Panc1 (cell line): ENCODE data around the gene ADCY1. TPM values are rescaled to one million over a fixed set of nuclear protein-coding genes. Genes with fewer than 3 reads are reported as not detected.

Experiments
- ATAC-seq: fragments of 200-7000 bp; cut with Tn5 transposase; 2 replicates; pipeline ENCODE4 v1.9.1; 2020; ENCODE audit warnings: mild to moderate bottlenecking, moderate library complexity
- BruUV-seq: library from RNA; stranded (reverse); fragments of 400-500 nt; replicated peaks from 2 replicates; lab custom pipeline; 2021; lab: Mats Ljungman, UMichigan
- CTCF ChIA-PET: fragments of 300-600 bp; sonication (Branson Sonifier 250); formaldehyde crosslinking; loops from one replicate; lab custom pipeline; 2022; ENCODE audit warnings: antibody characterized with exemption; lab: Charles Lee
- POLR2A ChIA-PET: fragments of 300-600 bp; sonication (Branson Sonifier 250); formaldehyde crosslinking; loops from one replicate; lab custom pipeline; 2022; ENCODE audit warnings: antibody characterized with exemption; lab: Charles Lee
- DNase-seq: peaks from one replicate; pipeline ENCODE4 v3.0.0-alpha.2; 2010; ENCODE audit warnings: low read depth, low spot score
- H3K27ac ChIP-seq: 2 replicates; pipeline ENCODE4 v1.5.1; 2011; ENCODE audit warnings: mild to moderate bottlenecking, low read length, inconsistent platforms
- H3K27me3 ChIP-seq: fragments of 200-500 bp; sonication (Bioruptor generic); 2 replicates; pipeline ENCODE4 v1.6.0; 2014; ENCODE audit warnings: low read length, inconsistent platforms; ENCODE audit not compliant: control insufficient read depth, insufficient read depth
- H3K36me3 ChIP-seq: fragments of 200-500 bp; sonication (Bioruptor generic); 2 replicates; pipeline ENCODE4 v1.5.1; 2014; ENCODE audit warnings: inconsistent platforms, mild to moderate bottlenecking, low read length, moderate library complexity; ENCODE audit not compliant: control insufficient read depth, insufficient read depth
- H3K4me1 ChIP-seq: 2 replicates; pipeline ENCODE4 v1.5.1; 2011; ENCODE audit warnings: inconsistent platforms, mild to moderate bottlenecking, low read length, moderate library complexity; ENCODE audit not compliant: control insufficient read depth, insufficient read depth
- H3K4me3 ChIP-seq, 2 experiments: 2 replicates each; pipeline ENCODE4 v1.5.1; 2011 to 2012; ENCODE audit warnings: low read depth in 2 of 2, low read length in 2 of 2, mild to moderate bottlenecking in 2 of 2, inconsistent platforms in 1 of 2, moderate library complexity in 1 of 2
- H3K9me3 ChIP-seq: fragments of 200-500 bp; sonication (Bioruptor generic); 2 replicates; pipeline ENCODE4 v1.5.1; 2014; ENCODE audit warnings: low read depth, mild to moderate bottlenecking, inconsistent platforms, low read length, moderate library complexity; ENCODE audit not compliant: control insufficient read depth, insufficient read depth
- POLR2AphosphoS5 ChIP-seq: IDR thresholded peaks from 2 replicates; pipeline ENCODE4 v1.6.1; 2012; ENCODE audit warnings: mild to moderate bottlenecking, low read depth, low read length, moderate library complexity
- SIN3A ChIP-seq: IDR thresholded peaks from 2 replicates; pipeline ENCODE4 v1.6.1; 2012; ENCODE audit warnings: low read depth, mild to moderate bottlenecking, low read length, moderate library complexity, borderline replicate concordance; ENCODE audit not compliant: insufficient read depth
- TCF7L2 ChIP-seq: IDR thresholded peaks from 2 replicates; pipeline ENCODE4 v1.6.1; 2011; ENCODE audit warnings: mild to moderate bottlenecking, low read depth, low read length, inconsistent platforms
- in situ Hi-C: cut with HindIII; loops from 2 replicates; pipeline ENCODE4 v1.10.0; 2016; ENCODE audit warnings: low sequenced_read_pairs, low pct_unique_long_range_greater_than_20kb
- intact Hi-C: fragments of 100-400 bp; cut with micrococcal nuclease; formaldehyde crosslinking; loops from one replicate; pipeline ENCODE4 v1.10.0; 2022; ENCODE audit not compliant: unreplicated experiment
- total RNA-seq: library from RNA; stranded (reverse); gene quantifications from one replicate; pipeline ENCODE4 v1.2.1, GENCODE V29; 2021; ENCODE audit not compliant: unreplicated experiment
- TF ChIP-seq, protein P1 (sequence below): fragments of 450-650 bp; IDR thresholded peaks from 2 replicates; pipeline ENCODE4 v1.5.1; 2017; ENCODE audit warnings: mild to moderate bottlenecking
- TF ChIP-seq, protein P2 (sequence below), 2 experiments: IDR thresholded peaks; 2 replicates each; pipeline ENCODE4 v1.6.1; 2011 to 2012; ENCODE audit warnings: low read depth in 2 of 2, control low read depth in 1 of 2, low read length in 1 of 2, mild to moderate bottlenecking in 1 of 2, moderate library complexity in 1 of 2; ENCODE audit not compliant: insufficient read depth in 1 of 2

The ADCY1 gene
- total RNA-seq, 1 experiment from 2014 or later, result 2.1 TPM

DNA sequence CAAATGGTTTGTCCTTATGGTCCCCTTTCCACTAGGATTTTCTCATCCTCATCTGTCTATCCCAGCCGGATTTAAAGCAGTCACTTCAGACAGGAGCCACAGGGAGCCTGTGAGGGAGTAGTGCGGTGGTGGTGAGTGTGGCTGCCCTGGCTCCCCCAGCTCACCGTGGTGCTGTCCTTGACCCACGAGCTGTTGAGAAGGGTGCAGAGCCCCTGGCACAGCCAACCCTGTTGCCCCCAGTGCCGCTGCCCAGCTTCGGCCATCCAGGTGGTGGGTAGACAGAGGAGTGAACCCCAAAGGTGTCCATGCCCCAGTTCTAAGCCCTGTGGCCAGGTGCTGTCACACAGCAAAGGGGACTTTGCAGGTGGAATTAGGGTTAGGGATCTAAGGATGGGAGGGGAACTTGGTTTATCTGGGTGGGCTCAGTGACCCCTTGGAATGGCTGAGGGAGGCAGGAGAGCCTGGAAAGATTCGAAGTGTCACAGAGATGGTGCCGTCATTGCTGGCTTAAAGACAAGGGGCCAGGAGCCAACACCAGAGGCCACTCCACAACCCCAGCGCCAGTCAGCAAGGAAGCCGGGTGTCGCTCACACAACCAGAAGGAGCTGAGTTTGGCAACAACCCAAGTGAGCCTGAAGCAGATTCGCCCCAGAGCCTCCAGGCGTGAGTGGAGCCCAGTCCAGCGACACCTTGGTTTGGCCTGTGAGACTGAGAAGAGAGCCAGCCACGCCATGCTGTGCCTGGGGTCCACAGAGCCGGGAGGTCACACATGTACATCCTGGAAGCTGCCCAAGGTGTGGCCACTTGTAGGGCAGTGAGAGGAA is 142.4 kb downstream of the ADCY1 start:
- POLR2A ChIA-PET, result no interaction called here
- H3K27me3 ChIP-seq, result no peaks in the 10 kb centered on the region

DNA sequence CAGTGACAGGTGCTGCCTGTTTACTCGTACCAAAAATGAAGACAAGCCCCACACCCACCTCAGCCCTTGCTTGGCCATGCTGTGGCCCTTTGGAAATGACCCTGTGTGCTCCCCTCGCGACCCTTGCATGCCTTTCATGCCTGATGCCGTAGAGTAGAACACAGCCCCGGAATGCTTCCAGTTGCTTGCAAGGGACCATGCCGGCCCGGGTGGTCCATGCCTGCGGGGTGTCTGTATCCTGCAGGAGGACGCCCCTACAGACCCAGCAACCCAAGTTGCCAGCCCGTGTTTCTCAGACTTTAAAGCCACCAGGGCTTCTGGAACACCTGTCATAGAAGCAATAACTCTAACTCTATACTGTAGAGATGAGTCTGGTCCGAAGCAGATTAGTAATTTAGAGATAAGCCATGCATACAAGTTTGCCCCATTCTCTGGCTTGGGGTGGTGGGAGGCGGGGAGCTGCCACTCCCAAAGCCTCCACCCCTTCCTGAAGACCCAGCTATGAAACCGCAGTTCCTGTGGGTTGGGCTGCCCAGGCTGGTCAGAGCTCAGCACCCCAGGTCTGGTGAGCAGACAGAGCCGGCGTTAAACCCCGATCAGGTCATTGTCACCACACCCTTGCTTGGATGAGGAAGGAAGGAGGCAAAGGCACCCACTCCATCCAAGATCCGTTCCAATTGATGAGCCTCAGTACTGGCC is 143.5 kb downstream of the ADCY1 start:
- CTCF ChIA-PET, result no interaction called here
- in situ Hi-C loops, result no loop called here

More for the DNA sequence above, 142.4 kb downstream of the ADCY1 start:
- ATAC-seq (no peak), DNase-seq (no peak)
- in situ Hi-C loops (no loop called here), intact Hi-C loops (no loop called here)
- CTCF ChIA-PET, result no interaction called here
- H3K4me3 ChIP-seq, result no peak overlapping the region
- no TSS peak for BruUV-seq
- H3K9me3 ChIP-seq, result no peaks in the 10 kb centered on the region
- H3K36me3 ChIP-seq, result no peaks in the 10 kb centered on the region
- H3K4me1 ChIP-seq, result no peaks in the 10 kb centered on the region
- TF ChIP-seq SIN3A (no peak), POLR2AphosphoS5 (no peak), TCF7L2 (no peak)
- TF ChIP-seq, protein P1, sequence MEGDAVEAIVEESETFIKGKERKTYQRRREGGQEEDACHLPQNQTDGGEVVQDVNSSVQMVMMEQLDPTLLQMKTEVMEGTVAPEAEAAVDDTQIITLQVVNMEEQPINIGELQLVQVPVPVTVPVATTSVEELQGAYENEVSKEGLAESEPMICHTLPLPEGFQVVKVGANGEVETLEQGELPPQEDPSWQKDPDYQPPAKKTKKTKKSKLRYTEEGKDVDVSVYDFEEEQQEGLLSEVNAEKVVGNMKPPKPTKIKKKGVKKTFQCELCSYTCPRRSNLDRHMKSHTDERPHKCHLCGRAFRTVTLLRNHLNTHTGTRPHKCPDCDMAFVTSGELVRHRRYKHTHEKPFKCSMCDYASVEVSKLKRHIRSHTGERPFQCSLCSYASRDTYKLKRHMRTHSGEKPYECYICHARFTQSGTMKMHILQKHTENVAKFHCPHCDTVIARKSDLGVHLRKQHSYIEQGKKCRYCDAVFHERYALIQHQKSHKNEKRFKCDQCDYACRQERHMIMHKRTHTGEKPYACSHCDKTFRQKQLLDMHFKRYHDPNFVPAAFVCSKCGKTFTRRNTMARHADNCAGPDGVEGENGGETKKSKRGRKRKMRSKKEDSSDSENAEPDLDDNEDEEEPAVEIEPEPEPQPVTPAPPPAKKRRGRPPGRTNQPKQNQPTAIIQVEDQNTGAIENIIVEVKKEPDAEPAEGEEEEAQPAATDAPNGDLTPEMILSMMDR, result no peak
- TF ChIP-seq, protein P2, sequence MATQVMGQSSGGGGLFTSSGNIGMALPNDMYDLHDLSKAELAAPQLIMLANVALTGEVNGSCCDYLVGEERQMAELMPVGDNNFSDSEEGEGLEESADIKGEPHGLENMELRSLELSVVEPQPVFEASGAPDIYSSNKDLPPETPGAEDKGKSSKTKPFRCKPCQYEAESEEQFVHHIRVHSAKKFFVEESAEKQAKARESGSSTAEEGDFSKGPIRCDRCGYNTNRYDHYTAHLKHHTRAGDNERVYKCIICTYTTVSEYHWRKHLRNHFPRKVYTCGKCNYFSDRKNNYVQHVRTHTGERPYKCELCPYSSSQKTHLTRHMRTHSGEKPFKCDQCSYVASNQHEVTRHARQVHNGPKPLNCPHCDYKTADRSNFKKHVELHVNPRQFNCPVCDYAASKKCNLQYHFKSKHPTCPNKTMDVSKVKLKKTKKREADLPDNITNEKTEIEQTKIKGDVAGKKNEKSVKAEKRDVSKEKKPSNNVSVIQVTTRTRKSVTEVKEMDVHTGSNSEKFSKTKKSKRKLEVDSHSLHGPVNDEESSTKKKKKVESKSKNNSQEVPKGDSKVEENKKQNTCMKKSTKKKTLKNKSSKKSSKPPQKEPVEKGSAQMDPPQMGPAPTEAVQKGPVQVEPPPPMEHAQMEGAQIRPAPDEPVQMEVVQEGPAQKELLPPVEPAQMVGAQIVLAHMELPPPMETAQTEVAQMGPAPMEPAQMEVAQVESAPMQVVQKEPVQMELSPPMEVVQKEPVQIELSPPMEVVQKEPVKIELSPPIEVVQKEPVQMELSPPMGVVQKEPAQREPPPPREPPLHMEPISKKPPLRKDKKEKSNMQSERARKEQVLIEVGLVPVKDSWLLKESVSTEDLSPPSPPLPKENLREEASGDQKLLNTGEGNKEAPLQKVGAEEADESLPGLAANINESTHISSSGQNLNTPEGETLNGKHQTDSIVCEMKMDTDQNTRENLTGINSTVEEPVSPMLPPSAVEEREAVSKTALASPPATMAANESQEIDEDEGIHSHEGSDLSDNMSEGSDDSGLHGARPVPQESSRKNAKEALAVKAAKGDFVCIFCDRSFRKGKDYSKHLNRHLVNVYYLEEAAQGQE (IDR thresholded peaks at IDR 0.05; ENCODE audit: insufficient read depth in 1 of 2, low read depth in 2 of 2, low read length in 1 of 2), result no peak
- H3K27ac ChIP-seq, result no peak overlapping the region

More for the DNA sequence above, 143.5 kb downstream of the ADCY1 start:
- intact Hi-C loops, result no loop called here
- POLR2A ChIA-PET, result no interaction called here
- Histone ChIP-seq H3K27ac (no peak overlapping the region), H3K36me3 (no peaks in the 10 kb centered on the region), H3K4me1 (no peaks in the 10 kb centered on the region), H3K4me3 (no peak overlapping the region), H3K9me3 (no peaks in the 10 kb centered on the region), H3K27me3 (no peaks in the 10 kb centered on the region)
- DNase-seq (no peak), ATAC-seq (no peak)
- TF ChIP-seq, protein P1, result no peak
- no peak for TF ChIP-seq SIN3A
- no TSS peak for BruUV-seq
